ENCODE data around the gene INO80E. TPM values are rescaled to one million over a fixed set of nuclear protein-coding genes. Genes with fewer than 3 reads are reported as not detected.
"Not testable (repeated sequence)": the region's sequence is repeated elsewhere in the genome, so short reads cannot be mapped to it uniquely, and the experiment has no call there.

Gene INO80E
- total RNA-seq, 2 donors from 2014 or later = 28.3 to 54.5 TPM

- WGBS, 2 donors = 43 to 47% methylated on average over 19 to 26 of the region's 26 CpGs
- Histone ChIP-seq H3K27ac (no peak overlapping the region), H3K4me1 (peaks cover 29% of the 10 kb centered on the region), H3K4me3 (no peak overlapping the region), H3K27me3 (peaks cover 3 to 20% of the 10 kb centered on the region in 2 donors), H3K36me3 (replicated peaks in 1 of 2; ENCODE audit: insufficient read depth in 1 of 2, low read depth in 2 of 2) (no peaks in the 10 kb centered on the region), H3K9me3 (no peaks in the 10 kb centered on the region)
- DNase-seq (no peak), ATAC-seq (no peak)
- TF ChIP-seq CTCF (IDR thresholded peaks at IDR 0.05) (no peak), POLR2A (IDR thresholded peaks at IDR 0.05) (no peak)
- intact Hi-C loops (cut with DNase I) = loop anchor here (10.0 kb wide), 2 partner anchors 104 to 304 kb away; partner anchors contain the start of gene ASPHD1
Measured at GRCh38 chr16:30009085-30009862, 13.2 kb downstream of the INO80E start.

GRCh38 chr16:30009990-30010843 lies 14.2 kb downstream of the INO80E start:
- Histone ChIP-seq H3K27ac (no peak overlapping the region), H3K4me1 (peaks cover 29% of the 10 kb centered on the region), H3K36me3 (replicated peaks in 1 of 2; ENCODE audit: insufficient read depth in 1 of 2, low read depth in 2 of 2) (no peaks in the 10 kb centered on the region), H3K4me3 (peak overlapping the region in 1 of 2 donors; percentile 17), H3K27me3 (peaks cover 3 to 20% of the 10 kb centered on the region in 2 donors), H3K9me3 (no peaks in the 10 kb centered on the region)
- intact Hi-C loops (cut with DNase I) = loop anchor here (10.0 kb wide), 2 partner anchors 105 to 305 kb away; partner anchors contain the start of gene ASPHD1
- no peak for TF ChIP-seq CTCF (IDR thresholded peaks at IDR 0.05)
- no peak for DNase-seq
- ATAC-seq = no peak
- WGBS, 2 donors = 9 to 11% methylated on average over 15 to 19 of the region's 34 CpGs

GRCh38 chr16:30010844-30011713 lies 15.0 kb downstream of the INO80E start, which contains the start of gene DOC2A:
Gene DOC2A (minus strand): TSS chr16:30011027. CDS start chr16:30010222, 805 bp downstream.
- TF ChIP-seq CTCF (IDR thresholded peaks at IDR 0.05) (no peak), POLR2A (IDR thresholded peaks at IDR 0.05) (no peak)
- H3K27ac ChIP-seq = no peak within 1 kb of the TSS
- H3K4me3 ChIP-seq = peak within 1 kb of the TSS; percentile 9 to 17
- DNase-seq (no peak), ATAC-seq (no peak)
- H3K36me3 ChIP-seq (replicated peaks in 1 of 2; ENCODE audit: insufficient read depth in 1 of 2, low read depth in 2 of 2) = no peaks in the 10 kb centered on the region
- intact Hi-C loops (cut with DNase I) = no loop called here
- H3K4me1 ChIP-seq = peaks cover 20% of the 10 kb centered on the region
- no peaks in the 10 kb centered on the region for H3K9me3 ChIP-seq
- H3K27me3 ChIP-seq = peaks cover 3 to 20% of the 10 kb centered on the region in 2 donors
- 1% methylated on average over 91 of the region's 99 CpGs; no CpG with 5 or more reads in 1 of the 2 donors for WGBS, 2 donors

GRCh38 chr16:30011714-30012504 lies 15.9 kb downstream of the INO80E start:
- 28 to 33% methylated on average over 27 to 31 of the region's 31 CpGs for WGBS, 2 donors
- ATAC-seq = no peak
- Histone ChIP-seq H3K4me3 (no peak overlapping the region), H3K27me3 (peaks cover 3 to 20% of the 10 kb centered on the region in 2 donors), H3K9me3 (no peaks in the 10 kb centered on the region), H3K4me1 (peaks cover 19% of the 10 kb centered on the region), H3K36me3 (replicated peaks in 1 of 2; ENCODE audit: insufficient read depth in 1 of 2, low read depth in 2 of 2) (no peaks in the 10 kb centered on the region), H3K27ac (no peak overlapping the region)
- peak in 1 of 4 donors; percentile 10 for DNase-seq
- intact Hi-C loops (cut with DNase I) = no loop called here
- TF ChIP-seq CTCF (IDR thresholded peaks at IDR 0.05) = no peak
- TF ChIP-seq POLR2A (IDR thresholded peaks at IDR 0.05) = no peak

- H3K9me3 ChIP-seq; intact Hi-C loops (cut with DNase I): not testable (repeated sequence)
Measured at GRCh38 chr16:30012598-30012997, 16.6 kb downstream of the INO80E start.

GRCh38 chr16:30015450-30015849 lies 19.4 kb downstream of the INO80E start:
- H3K27ac ChIP-seq; H3K9me3 ChIP-seq; H3K4me3 ChIP-seq; DNase-seq; intact Hi-C loops (cut with DNase I); ATAC-seq; H3K36me3 ChIP-seq (replicated peaks in 1 of 2; ENCODE audit: insufficient read depth in 1 of 2, low read depth in 2 of 2): not testable (repeated sequence)
- H3K27me3 ChIP-seq = peaks cover 0 to 11% of the 10 kb centered on the region in 2 donors
- WGBS, 2 donors = 86 to 90% methylated on average over 7 of the region's 7 CpGs
- peaks cover 13% of the 10 kb centered on the region for H3K4me1 ChIP-seq

More at GRCh38 chr16:30012598-30012997, 16.6 kb downstream of the INO80E start:
- H3K27ac ChIP-seq; H3K4me3 ChIP-seq; DNase-seq; H3K36me3 ChIP-seq (replicated peaks in 1 of 2; ENCODE audit: insufficient read depth in 1 of 2, low read depth in 2 of 2); ATAC-seq: not testable (repeated sequence)
- H3K4me1 ChIP-seq = peaks cover 19% of the 10 kb centered on the region
- WGBS, 2 donors = 81 to 84% methylated on average over 14 of the region's 14 CpGs
- H3K27me3 ChIP-seq = peaks cover 3 to 20% of the 10 kb centered on the region in 2 donors

Measured in body of pancreas (tissue), 4 donors.